GM18526 (cell line): ENCODE data around the gene HS6ST1.

Experiments
- POLR2A ChIP-seq: IDR thresholded peaks from 3 replicates; pipeline ENCODE4 v1.6.1; 2011; ENCODE audit not compliant: insufficient read length; ENCODE audit errors: extremely low read depth

HS6ST1 gene

GRCh38 chr2:128277961-128278681 lies 40.5 kb downstream of the HS6ST1 start:
- no peak for TF ChIP-seq POLR2A

DNA sequence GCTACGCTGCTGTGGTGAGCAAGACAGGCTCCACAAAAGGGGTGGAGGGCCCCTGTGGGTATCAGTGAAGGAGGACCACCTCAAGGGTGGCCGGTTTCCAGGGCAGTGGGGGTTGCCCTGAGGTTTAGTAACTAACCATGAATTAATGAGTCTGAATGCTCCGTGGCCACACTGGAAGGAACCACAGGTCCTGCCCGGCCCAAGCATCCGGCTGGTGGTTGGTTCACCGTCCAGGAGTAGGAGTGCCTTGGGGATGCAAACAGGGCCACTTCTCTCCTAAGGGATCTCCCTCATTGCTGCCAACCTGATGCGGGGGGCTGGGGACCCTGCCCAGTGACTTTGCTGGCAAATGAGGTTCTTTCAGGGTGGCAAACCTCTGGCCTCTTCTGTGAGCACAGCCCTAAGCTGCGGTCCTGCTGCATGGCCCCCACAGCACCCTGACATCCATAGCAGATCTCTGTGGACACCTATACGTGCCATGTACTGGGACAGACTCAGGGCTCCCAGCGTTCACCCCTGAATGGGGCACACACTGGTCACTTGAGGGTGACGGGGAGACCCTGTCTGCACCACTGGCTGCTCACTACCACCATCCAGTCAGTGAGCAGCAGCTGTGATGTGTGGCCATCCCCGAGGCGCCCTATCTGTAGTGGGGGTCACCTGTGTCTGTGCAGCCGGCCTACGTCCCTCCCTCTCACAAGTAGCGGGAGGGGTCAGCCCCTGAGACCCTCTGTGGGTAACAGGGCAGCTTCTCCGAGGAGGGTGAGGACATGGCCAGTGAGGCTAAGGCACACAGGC lies 41.6 kb downstream of the HS6ST1 start:
- TF ChIP-seq POLR2A = no peak

- no peak for TF ChIP-seq POLR2A
Measured at GRCh38 chr2:128275498-128276045, 43.1 kb downstream of the HS6ST1 start.

GRCh38 chr2:128274218-128274617 lies 44.5 kb downstream of the HS6ST1 start:
- TF ChIP-seq POLR2A = no peak

DNA sequence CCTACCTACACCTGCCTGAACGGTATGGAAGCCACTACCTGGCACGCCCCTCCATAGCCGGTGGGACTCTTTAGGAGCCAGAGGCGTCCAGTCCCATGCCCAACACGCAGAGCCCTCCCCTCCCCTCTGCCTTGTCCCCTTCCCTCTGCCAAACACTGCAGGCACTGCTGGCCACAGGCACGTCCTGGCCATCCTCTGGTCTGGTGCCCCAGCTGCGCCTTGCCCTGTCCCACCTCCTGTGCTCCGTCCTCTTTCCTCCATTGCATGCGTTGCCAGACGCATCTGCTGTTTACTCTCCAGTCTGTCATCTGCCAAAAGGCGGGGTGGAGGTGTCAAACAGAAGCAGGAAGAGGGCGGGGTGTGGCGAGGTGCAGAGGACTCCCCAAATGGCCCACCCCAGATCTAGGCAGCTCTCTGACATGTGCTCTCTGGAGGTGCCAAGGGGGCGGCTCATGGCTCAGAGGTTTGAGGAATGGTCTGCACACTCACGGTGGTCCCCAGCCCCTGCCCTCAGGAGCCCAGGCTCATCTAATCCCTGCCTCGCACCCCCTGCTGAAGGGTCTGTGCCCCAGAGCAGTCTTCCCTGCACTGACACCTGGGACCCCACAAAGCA lies 45.1 kb downstream of the HS6ST1 start:
- TF ChIP-seq POLR2A = no peak

GRCh38 chr2:128272601-128273468 lies 45.8 kb downstream of the HS6ST1 start:
- no peak for TF ChIP-seq POLR2A

DNA sequence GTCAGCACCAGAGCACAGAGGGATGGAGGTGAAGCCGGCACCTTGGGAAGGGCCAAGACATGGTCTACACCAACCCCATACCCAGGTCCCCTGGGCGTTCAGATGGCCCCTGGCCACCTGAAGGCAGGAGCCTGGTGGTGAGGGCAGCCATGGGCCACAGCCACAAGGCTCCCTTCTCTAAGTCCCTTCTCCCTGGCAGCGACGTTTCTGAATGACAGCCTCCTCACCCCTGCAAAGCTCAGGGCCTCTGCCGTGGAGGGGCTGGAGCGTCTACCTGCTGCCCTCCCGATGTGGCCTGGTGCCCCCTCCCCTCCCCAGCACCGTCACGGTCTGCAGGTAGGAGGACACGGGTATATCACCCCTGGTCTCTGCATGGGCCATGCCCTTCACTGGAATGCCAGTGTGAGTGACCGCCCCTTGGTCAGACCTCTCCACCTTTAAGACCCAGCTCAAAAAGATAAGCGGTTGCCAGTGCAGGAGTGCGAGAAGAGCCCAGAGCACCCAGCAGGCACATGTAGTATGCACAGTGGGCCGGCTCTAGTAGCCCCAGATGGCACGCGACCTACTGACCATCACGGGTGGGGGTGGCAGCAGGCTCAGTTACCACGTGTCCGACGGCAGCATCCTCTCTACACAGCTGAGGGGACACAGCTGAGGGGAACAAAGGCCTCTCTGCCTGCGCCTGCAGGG lies 46.6 kb downstream of the HS6ST1 start:
- TF ChIP-seq POLR2A = no peak

- TF ChIP-seq POLR2A = no peak
Measured at GRCh38 chr2:128271597-128271910, 47.1 kb downstream of the HS6ST1 start.

GRCh38 chr2:128270672-128271596 lies 47.7 kb downstream of the HS6ST1 start:
- TF ChIP-seq POLR2A = no peak

DNA sequence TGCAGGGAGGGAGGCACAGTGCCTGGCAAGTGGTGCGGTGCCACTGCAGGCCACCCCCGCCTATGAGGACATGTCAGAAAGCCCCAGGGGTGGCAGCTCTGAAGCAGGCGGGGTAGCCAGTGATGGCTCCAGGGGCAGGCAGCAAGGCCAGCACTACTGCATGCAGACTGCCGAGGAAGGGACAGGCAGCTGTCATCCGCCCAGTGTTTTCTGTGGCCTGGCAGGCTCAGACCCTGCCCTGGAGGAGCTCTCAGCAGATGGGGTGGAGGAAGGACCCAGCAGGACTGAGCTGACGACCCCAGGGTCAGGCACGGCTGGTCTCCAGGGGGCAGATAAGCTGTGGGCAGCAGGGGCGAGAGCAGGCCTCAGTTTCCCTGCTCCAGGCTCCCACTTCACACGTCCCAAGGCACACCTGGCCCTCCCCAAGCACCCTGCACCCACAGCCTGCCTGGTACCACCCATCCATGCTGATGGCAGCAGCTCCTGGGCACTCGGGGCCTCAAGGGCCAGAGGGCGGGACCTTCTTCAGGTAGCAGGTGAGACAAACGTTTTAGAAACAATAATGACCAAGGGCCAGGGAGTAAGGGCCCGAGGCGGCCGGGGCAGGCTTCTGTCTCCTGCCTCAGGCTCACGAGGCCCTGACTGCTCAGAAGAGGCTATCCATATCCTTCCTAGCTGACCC lies 48.5 kb downstream of the HS6ST1 start:
- no peak for TF ChIP-seq POLR2A

DNA sequence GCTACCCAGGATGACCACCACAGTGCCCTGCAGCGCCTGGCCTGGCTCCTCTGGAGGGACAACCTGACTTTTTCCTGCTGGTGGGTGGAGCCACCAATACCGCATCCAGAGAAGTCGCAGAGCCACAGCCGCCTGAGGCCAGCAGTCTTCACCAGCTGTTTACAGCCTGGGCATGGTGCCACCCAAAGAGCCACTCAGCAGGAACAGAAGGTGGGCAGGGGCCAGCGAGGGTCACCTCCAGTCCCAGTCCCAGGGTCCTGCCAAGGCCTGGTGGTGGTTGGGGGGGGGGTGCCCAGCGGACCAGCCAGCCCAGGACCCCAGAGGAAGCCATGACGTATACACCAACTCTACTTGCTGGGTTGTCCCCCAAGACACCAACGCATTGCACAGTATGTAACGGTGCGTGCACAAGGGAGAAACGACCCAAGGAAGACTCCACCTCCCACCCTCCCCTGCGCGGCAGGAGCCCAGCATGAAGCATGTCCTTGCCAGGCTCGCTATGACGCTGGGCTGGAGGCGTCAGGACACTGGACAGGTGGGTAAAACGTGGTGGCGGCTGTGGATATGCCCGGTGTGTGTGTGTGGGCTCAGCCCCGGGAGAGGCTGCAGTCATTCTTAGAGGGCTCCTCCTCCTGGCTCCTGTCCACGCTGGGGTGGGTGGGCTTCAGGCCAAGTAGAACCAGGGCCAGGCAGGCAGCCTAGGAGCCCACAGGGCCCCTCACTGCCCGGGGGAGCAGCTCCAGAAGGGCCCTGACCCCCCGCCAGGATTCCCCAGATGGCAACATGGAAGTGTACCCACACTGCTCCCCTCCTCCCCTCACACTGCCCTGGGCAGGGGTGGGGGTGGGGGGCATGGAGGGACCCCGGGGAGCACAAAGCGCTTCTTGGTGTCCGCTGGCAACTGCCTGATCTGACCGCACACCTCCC lies 49.3 kb downstream of the HS6ST1 start:
- no peak for TF ChIP-seq POLR2A

- TF ChIP-seq POLR2A = no peak
Measured at GRCh38 chr2:128264881-128265607, 53.6 kb downstream of the HS6ST1 start.
